Brain microvascular endothelial cell (primary cell): ENCODE measurements around the gene PDXK.

Experiments used
- DNase-seq: peaks from one replicate; pipeline ENCODE4 v3.0.0-alpha.2; 2020
- H3K27ac ChIP-seq: fragments of 250-450 bp; sonication (Bioruptor Pico); 2 replicates; pipeline ENCODE4 v1.5.1; 2020; ENCODE audit warnings: mild to moderate bottlenecking, moderate library complexity
- H3K27me3 ChIP-seq: fragments of 250-450 bp; sonication (Bioruptor Pico); replicated peaks from 2 replicates; pipeline ENCODE4 v1.5.1; 2020; ENCODE audit warnings: mild to moderate bottlenecking
- H3K36me3 ChIP-seq: fragments of 250-450 bp; sonication (Bioruptor Pico); replicated peaks from 2 replicates; pipeline ENCODE4 v1.5.1; 2020; ENCODE audit warnings: mild to moderate bottlenecking
- H3K4me3 ChIP-seq: 2 replicates; pipeline ENCODE4 v1.5.1; 2011; ENCODE audit warnings: low read depth, mild to moderate bottlenecking, control low read depth, low read length, moderate library complexity
- CTCF ChIP-seq: IDR thresholded peaks from 2 replicates; pipeline ENCODE4 v1.5.1; 2011; ENCODE audit warnings: low read depth, mild to moderate bottlenecking, moderate library complexity, low read length, control low read depth, inconsistent platforms; ENCODE audit errors: missing control alignments
- in situ Hi-C: cut with HindIII; loops from 2 replicates; pipeline ENCODE4 v1.10.0; 2017; ENCODE audit warnings: low sequenced_read_pairs, low pct_ligation_motif_present

PDXK gene

GRCh38 chr21:43800124-43800523, 81.2 kb downstream of the PDXK start:
- peaks cover 90% of the 10 kb centered on the region for H3K36me3 ChIP-seq
- no peak for TF ChIP-seq CTCF
- DNase-seq, result no peak
- no peak overlapping the region for H3K27ac ChIP-seq
- in situ Hi-C loops, result no loop called here
- H3K4me3 ChIP-seq, result no peak overlapping the region
- H3K27me3 ChIP-seq, result no peaks in the 10 kb centered on the region

- in situ Hi-C loops, result no loop called here
- Histone ChIP-seq H3K27ac (no peak overlapping the region), H3K27me3 (no peaks in the 10 kb centered on the region), H3K36me3 (peaks cover 87% of the 10 kb centered on the region), H3K4me3 (no peak overlapping the region)
- DNase-seq, result no peak
- TF ChIP-seq CTCF, result no peak
Observed at GRCh38 chr21:43800566-43800965, 81.6 kb downstream of the PDXK start.

- no peak for DNase-seq
- in situ Hi-C loops, result no loop called here
- Histone ChIP-seq H3K4me3 (no peak overlapping the region), H3K27me3 (no peaks in the 10 kb centered on the region), H3K27ac (no peak overlapping the region), H3K36me3 (peaks cover 82% of the 10 kb centered on the region)
- no peak for TF ChIP-seq CTCF
Observed at GRCh38 chr21:43801006-43801783, 82.3 kb downstream of the PDXK start.

GRCh38 chr21:43802713-43803313, 83.9 kb downstream of the PDXK start:
- no peak overlapping the region for H3K4me3 ChIP-seq
- in situ Hi-C loops, result no loop called here
- no peak for TF ChIP-seq CTCF
- H3K36me3 ChIP-seq, result peaks cover 66% of the 10 kb centered on the region
- DNase-seq, result no peak
- no peaks in the 10 kb centered on the region for H3K27me3 ChIP-seq
- no peak overlapping the region for H3K27ac ChIP-seq

- no peak overlapping the region for H3K27ac ChIP-seq
- H3K4me3 ChIP-seq, result no peak overlapping the region
- H3K36me3 ChIP-seq, result peaks cover 58% of the 10 kb centered on the region
- in situ Hi-C loops, result no loop called here
- DNase-seq, result no peak
- H3K27me3 ChIP-seq, result no peaks in the 10 kb centered on the region
- TF ChIP-seq CTCF, result no peak
Observed at GRCh38 chr21:43803558-43804300, 84.8 kb downstream of the PDXK start.
